Endothelial cell of umbilical vein (primary cell): Measurements from ENCODE around the gene ATP6V1F.

Experiments
- EZH2 ChIP-seq: IDR thresholded peaks from 2 replicates; pipeline ENCODE4 v1.6.1; 2012; ENCODE audit warnings: borderline replicate concordance, low read depth, mild to moderate bottlenecking, moderate library complexity, low read length, inconsistent platforms; ENCODE audit not compliant: severe bottlenecking
- FOS ChIP-seq: IDR thresholded peaks from 2 replicates; pipeline ENCODE4 v1.6.1; 2011; ENCODE audit warnings: mild to moderate bottlenecking, low read length, moderate library complexity, borderline replicate concordance; ENCODE audit not compliant: insufficient read depth
- GATA2 ChIP-seq: IDR thresholded peaks from 2 replicates; pipeline ENCODE4 v1.7.0; 2011; ENCODE audit warnings: low read depth, mild to moderate bottlenecking, moderate library complexity, mixed read lengths, low read length; ENCODE audit not compliant: insufficient read length, insufficient read depth
- JUN ChIP-seq: IDR thresholded peaks from 2 replicates; pipeline ENCODE4 v1.6.1; 2011; ENCODE audit warnings: borderline replicate concordance, low read depth; ENCODE audit not compliant: insufficient read length, insufficient read depth
- MYC ChIP-seq: IDR thresholded peaks from one replicate; pipeline ENCODE4 v1.6.1; 2011; ENCODE audit warnings: mild to moderate bottlenecking, low read depth, low read length
- POLR2A ChIP-seq: IDR thresholded peaks from 2 replicates; pipeline ENCODE4 v1.6.1; 2012; ENCODE audit warnings: low read depth, mild to moderate bottlenecking, control low read depth, low read length
- POLR2AphosphoS5 ChIP-seq: IDR thresholded peaks from 2 replicates; pipeline ENCODE4 v1.6.1; 2012; ENCODE audit warnings: low read depth, mild to moderate bottlenecking, control low read depth, low read length, moderate library complexity; ENCODE audit not compliant: insufficient read depth
- TF ChIP-seq, protein P1 (sequence below), 2 donors: IDR thresholded peaks; 1 replicate in 1 of 2; 2 replicates in 1 of 2; pipeline ENCODE4 v1.5.1; 2011; ENCODE audit warnings: low read length in 2 of 2, mild to moderate bottlenecking in 2 of 2, moderate library complexity in 2 of 2, control low read depth in 1 of 2, inconsistent platforms in 1 of 2, low read depth in 1 of 2; ENCODE audit not compliant: insufficient read depth in 1 of 2; ENCODE audit errors: extremely low read depth in 1 of 2
- TF ChIP-seq, protein P2 (sequence below): IDR thresholded peaks from 2 replicates; pipeline ENCODE4 v1.6.1; 2011; ENCODE audit not compliant: insufficient read depth, insufficient read length

DNA sequence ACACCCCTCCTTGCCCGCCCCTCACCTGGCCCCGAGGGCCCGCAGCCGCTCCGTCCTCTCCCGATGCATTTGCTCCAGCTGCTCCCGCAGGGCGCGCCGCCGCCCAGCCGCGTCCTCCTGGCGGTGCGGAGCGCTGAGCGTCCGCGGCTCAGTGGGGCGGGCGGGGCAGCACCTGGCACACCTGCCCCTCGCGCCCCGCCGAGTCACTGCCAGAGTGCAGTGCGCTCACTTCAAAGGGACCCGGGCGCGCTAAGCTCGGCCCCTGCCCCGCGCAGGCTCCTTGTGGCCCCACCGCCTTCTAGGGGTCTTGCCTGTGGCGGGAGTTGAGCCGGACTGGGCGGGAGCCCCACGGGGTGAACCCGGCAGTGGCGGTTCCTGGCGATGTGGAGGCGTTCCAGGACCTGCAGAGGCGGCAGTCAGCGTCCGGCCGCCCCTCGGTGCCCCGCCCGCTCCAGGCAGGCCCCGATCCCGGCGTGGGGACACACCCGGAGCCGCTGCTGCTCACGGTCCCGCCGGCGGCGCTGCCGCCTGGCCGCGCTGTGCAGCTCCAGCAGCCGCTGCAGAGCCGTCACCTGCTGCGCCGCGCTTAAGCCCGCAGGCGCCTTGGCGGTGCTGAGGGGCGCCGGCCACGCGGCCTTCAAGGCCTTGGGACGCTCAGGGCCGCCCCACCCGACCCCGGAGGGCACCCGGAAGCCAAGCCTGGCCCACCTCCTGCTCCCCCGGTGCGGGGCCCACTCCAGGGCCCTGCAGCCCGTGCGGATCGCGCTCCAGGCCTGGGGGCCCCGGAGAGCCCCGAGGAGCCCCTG, 6.7 kb downstream of the ATP6V1F start:
- TF ChIP-seq, protein P1, sequence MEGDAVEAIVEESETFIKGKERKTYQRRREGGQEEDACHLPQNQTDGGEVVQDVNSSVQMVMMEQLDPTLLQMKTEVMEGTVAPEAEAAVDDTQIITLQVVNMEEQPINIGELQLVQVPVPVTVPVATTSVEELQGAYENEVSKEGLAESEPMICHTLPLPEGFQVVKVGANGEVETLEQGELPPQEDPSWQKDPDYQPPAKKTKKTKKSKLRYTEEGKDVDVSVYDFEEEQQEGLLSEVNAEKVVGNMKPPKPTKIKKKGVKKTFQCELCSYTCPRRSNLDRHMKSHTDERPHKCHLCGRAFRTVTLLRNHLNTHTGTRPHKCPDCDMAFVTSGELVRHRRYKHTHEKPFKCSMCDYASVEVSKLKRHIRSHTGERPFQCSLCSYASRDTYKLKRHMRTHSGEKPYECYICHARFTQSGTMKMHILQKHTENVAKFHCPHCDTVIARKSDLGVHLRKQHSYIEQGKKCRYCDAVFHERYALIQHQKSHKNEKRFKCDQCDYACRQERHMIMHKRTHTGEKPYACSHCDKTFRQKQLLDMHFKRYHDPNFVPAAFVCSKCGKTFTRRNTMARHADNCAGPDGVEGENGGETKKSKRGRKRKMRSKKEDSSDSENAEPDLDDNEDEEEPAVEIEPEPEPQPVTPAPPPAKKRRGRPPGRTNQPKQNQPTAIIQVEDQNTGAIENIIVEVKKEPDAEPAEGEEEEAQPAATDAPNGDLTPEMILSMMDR (IDR thresholded peaks at IDR 0.05; ENCODE audit: extremely low read depth in 1 of 2, insufficient read depth in 1 of 2, low read depth in 1 of 2, low read length in 2 of 2) = peak in 1 of 2 donors; percentile 15
- TF ChIP-seq POLR2A (no peak), POLR2AphosphoS5 (no peak), EZH2 (peak; percentile 46), JUN (no peak), FOS (no peak), GATA2 (no peak), MYC (no peak)
- TF ChIP-seq, protein P2, sequence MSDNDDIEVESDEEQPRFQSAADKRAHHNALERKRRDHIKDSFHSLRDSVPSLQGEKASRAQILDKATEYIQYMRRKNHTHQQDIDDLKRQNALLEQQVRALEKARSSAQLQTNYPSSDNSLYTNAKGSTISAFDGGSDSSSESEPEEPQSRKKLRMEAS = no peak
